GM19099 (cell line): ENCODE measurements around the gene TLE2.

ENCODE experiments used
- POLR2A ChIP-seq: IDR thresholded peaks from 3 replicates; pipeline ENCODE4 v1.6.1; 2011; ENCODE audit warnings: low read depth; ENCODE audit not compliant: insufficient read length; ENCODE audit errors: extremely low read depth

The TLE2 gene

GRCh38 chr19:3058821-3059314 is 29.8 kb upstream of the TLE2 start:
- no peak for TF ChIP-seq POLR2A

- no peak for TF ChIP-seq POLR2A
These were observed 29.1 kb upstream of the TLE2 start for GRCh38 chr19:3058009-3058820.

GRCh38 chr19:3057275-3057714 is 28.2 kb upstream of the TLE2 start:
- no peak for TF ChIP-seq POLR2A

GRCh38 chr19:3056417-3057088 is 27.5 kb upstream of the TLE2 start:
- no peak for TF ChIP-seq POLR2A

GRCh38 chr19:3055741-3056416 is 26.8 kb upstream of the TLE2 start:
- TF ChIP-seq POLR2A, result no peak

- no peak for TF ChIP-seq POLR2A
These were observed 26.1 kb upstream of the TLE2 start for GRCh38 chr19:3054972-3055740.

- no peak for TF ChIP-seq POLR2A
These were observed 25.3 kb upstream of the TLE2 start for GRCh38 chr19:3054265-3054971.

GRCh38 chr19:3053780-3054179 is 24.7 kb upstream of the TLE2 start:
- no peak for TF ChIP-seq POLR2A

- no peak for TF ChIP-seq POLR2A
These were observed 24.1 kb upstream of the TLE2 start for GRCh38 chr19:3053218-3053621.

- no peak for TF ChIP-seq POLR2A
These were observed 20.0 kb upstream of the TLE2 start for GRCh38 chr19:3049089-3049488.

- TF ChIP-seq POLR2A, result no peak
These were observed 19.1 kb upstream of the TLE2 start for GRCh38 chr19:3048190-3048533.

GRCh38 chr19:3047496-3048189 is 18.6 kb upstream of the TLE2 start:
- TF ChIP-seq POLR2A, result no peak

- TF ChIP-seq POLR2A, result no peak
These were observed 17.8 kb upstream of the TLE2 start for GRCh38 chr19:3046698-3047495.
